Cardiac muscle cell (in vitro differentiated cells and primary cell): ENCODE measurements around the gene MAPK12. TPM values are rescaled to one million over a fixed set of nuclear protein-coding genes. Genes with fewer than 3 reads are reported as not detected.

Source experiments
- DNase-seq, 2 donors: peaks; one replicate each; pipeline versions ENCODE4 v3.0.0 to v3.0.0-alpha.2; 2010 to 2017; ENCODE audit warnings: low read depth in 1 of 2, low spot score in 1 of 2
- H3K27ac ChIP-seq: fragments of 200-600 bp; sonication (generic); 2 replicates; pipeline ENCODE4 v1.5.1; 2016
- H3K27me3 ChIP-seq: fragments of 200-600 bp; sonication (generic); 2 replicates; pipeline ENCODE4 v1.6.0; 2016; ENCODE audit warnings: control low read depth
- H3K36me3 ChIP-seq: fragments of 200-600 bp; sonication (generic); 2 replicates; pipeline ENCODE4 v1.5.1; 2016; ENCODE audit warnings: control low read depth
- H3K4me1 ChIP-seq: fragments of 200-600 bp; sonication (generic); 2 replicates; pipeline ENCODE4 v1.8.1; 2017; ENCODE audit warnings: low read depth, mild to moderate bottlenecking, mixed run types
- H3K4me3 ChIP-seq: fragments of 200-600 bp; sonication (generic); 2 replicates; pipeline ENCODE4 v1.5.1; 2016; ENCODE audit warnings: mild to moderate bottlenecking
- H3K9me3 ChIP-seq: fragments of 200-600 bp; sonication (generic); 2 replicates; pipeline ENCODE4 v1.5.1; 2017; ENCODE audit warnings: low read depth, mild to moderate bottlenecking, control low read depth
- CTCF ChIP-seq: IDR thresholded peaks from 2 replicates; pipeline ENCODE4 v1.5.1; 2012; ENCODE audit warnings: low read depth, mild to moderate bottlenecking, low read length
- polyA plus RNA-seq: library from polyadenylated mRNA; unstranded; fragments of >200 nt; fragmentation: Nextera tagmentation; extraction: Ambion mirVana; gene quantifications from 2 replicates; pipeline ENCODE4 v1.2.1, GENCODE V29; 2016
- total RNA-seq: library from RNA; depleted of rRNA; stranded (reverse); fragments of >200 nt; gene quantifications from 2 replicates; pipeline ENCODE4 v1.2.3, GENCODE V29; 2016

Gene MAPK12
- total and polyA plus RNA-seq, 2 experiments from 2014 or later, result 45.5 to 67.1 TPM

- TF ChIP-seq CTCF, result no peak
- DNase-seq, result no peak
- Histone ChIP-seq H3K36me3 (no peaks in the 10 kb centered on the region), H3K4me3 (peak overlapping the region; percentile 50), H3K27me3 (peaks cover 6% of the 10 kb centered on the region), H3K4me1 (no peaks in the 10 kb centered on the region), H3K9me3 (no peaks in the 10 kb centered on the region), H3K27ac (no peak overlapping the region)
Observed at GRCh38 chr22:50260434-50260800, 1.1 kb downstream of the MAPK12 start.

GRCh38 chr22:50259302-50259701, 2.2 kb downstream of the MAPK12 start:
- no peak for TF ChIP-seq CTCF
- H3K9me3 ChIP-seq, result no peaks in the 10 kb centered on the region
- H3K27me3 ChIP-seq, result no peaks in the 10 kb centered on the region
- no peaks in the 10 kb centered on the region for H3K36me3 ChIP-seq
- H3K4me1 ChIP-seq, result no peaks in the 10 kb centered on the region
- DNase-seq, result no peak
- H3K27ac ChIP-seq, result no peak overlapping the region
- H3K4me3 ChIP-seq, result no peak overlapping the region

- TF ChIP-seq CTCF, result no peak
- H3K9me3 ChIP-seq, result no peaks in the 10 kb centered on the region
- H3K4me3 ChIP-seq, result no peak overlapping the region
- H3K27ac ChIP-seq, result no peak overlapping the region
- no peaks in the 10 kb centered on the region for H3K36me3 ChIP-seq
- H3K27me3 ChIP-seq, result no peaks in the 10 kb centered on the region
- DNase-seq, result no peak
- H3K4me1 ChIP-seq, result no peaks in the 10 kb centered on the region
Observed at GRCh38 chr22:50258361-50259292, 2.9 kb downstream of the MAPK12 start.

- H3K27me3 ChIP-seq, result no peaks in the 10 kb centered on the region
- no peak for TF ChIP-seq CTCF
- no peak overlapping the region for H3K27ac ChIP-seq
- no peaks in the 10 kb centered on the region for H3K9me3 ChIP-seq
- no peaks in the 10 kb centered on the region for H3K4me1 ChIP-seq
- H3K4me3 ChIP-seq, result no peak overlapping the region
- no peak for DNase-seq
- no peaks in the 10 kb centered on the region for H3K36me3 ChIP-seq
Observed at GRCh38 chr22:50257451-50258360, 3.8 kb downstream of the MAPK12 start.

- no peaks in the 10 kb centered on the region for H3K4me1 ChIP-seq
- no peaks in the 10 kb centered on the region for H3K27me3 ChIP-seq
- H3K4me3 ChIP-seq, result no peak overlapping the region
- H3K9me3 ChIP-seq, result no peaks in the 10 kb centered on the region
- DNase-seq, result no peak
- H3K27ac ChIP-seq, result no peak overlapping the region
- TF ChIP-seq CTCF, result no peak
- H3K36me3 ChIP-seq, result no peaks in the 10 kb centered on the region
Observed at GRCh38 chr22:50257041-50257440, 4.4 kb downstream of the MAPK12 start.
